Heart left ventricle (tissue), 13 donors: ENCODE measurements around the gene NFIA.

Experiments used
- CTCF ChIP-seq, 12 donors: fragments of 200-600 bp; sonication (generic) in 4 of 12; IDR thresholded peaks; one replicate each; pipeline versions ENCODE4 v1.5.0 to v1.8.0; 2018 to 2022; ENCODE audit warnings: antibody characterized with exemption in 12 of 12, mild to moderate bottlenecking in 5 of 12
- POLR2A ChIP-seq, 2 donors: fragments of 450-650 bp; IDR thresholded peaks; one replicate each; pipeline ENCODE4 v1.6.1; 2017; ENCODE audit warnings: antibody characterized with exemption in 2 of 2, mild to moderate bottlenecking in 2 of 2, moderate library complexity in 2 of 2
- donor health status: ischemic (EF 13 %, LVEDD 7.1; RV severe dilation, severe dysfunction).
- donor health status: DM: no; HTN: yes; CAD: no.
- donor health status: DM: no; HTN: no; CAD: no.
- donor health status: ischemic (EF 25% LVEDD 6.9; RV normal size, moderate dysfunction).
- donor health status: ischemic (EF 25% LVEDD 5.7; RV mildly dilated, moderate dysfunction).
- donor health status: ischemic (EF 35%, LVEDD 5.7; RV mildly dilated, moderate dysfunction).
- donor health status: nonischemic (EF 11% LVEDD 7.7; RV severe dilation, severe dysfunction).
- donor health status: DM: yes; HTN: yes; CAD: no.
- donor health status: PGD.
- donor health status: ischemic (EF 29% LVEDD 5.4; RV normal size, mild dysfunction).
- donor health status: nonischemic (EF 23%, LVEDD 6.1; RV moderate dilation, normal function).

DNA sequence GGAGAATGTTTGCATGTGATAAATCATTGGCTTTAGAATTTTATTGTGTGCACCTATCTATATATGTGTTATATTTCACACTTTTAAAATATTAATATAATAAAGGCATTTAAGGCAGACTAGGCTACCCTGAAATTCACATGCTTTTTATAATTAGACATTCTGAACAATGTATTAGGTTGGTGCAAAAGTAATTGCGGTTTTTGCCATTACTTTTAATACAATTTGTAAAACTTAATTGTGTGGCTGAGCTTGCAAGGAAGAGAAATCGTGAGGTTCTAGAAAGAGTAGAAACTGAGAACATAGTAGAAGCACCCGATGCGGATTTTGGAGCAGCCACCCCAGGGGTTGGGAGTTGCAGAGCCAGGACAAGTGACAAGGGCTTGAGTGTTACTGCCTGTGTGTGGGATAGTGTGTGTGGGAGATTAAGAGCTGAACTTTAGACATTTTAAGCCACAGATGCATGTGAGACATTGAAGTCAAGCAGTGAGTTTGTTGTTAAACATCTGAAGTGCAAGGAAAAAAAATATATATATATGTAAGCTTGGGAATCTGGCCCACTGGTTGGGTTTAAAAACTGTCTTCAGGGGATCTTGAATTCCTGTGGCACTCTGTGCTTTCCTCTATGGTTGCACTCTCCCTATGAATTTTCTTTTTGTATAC lies 398.0 kb downstream of the NFIA start:
- TF ChIP-seq POLR2A (IDR thresholded peaks at IDR 0.05) (no peak), CTCF (IDR thresholded peaks at IDR 0.05) (no peak)
